NB4 (cell line): ENCODE measurements around the gene P2RY12.

Experiments used
- POLR2A ChIP-seq: IDR thresholded peaks from 2 replicates; pipeline ENCODE4 v1.6.1; 2011; ENCODE audit warnings: mild to moderate bottlenecking; ENCODE audit not compliant: insufficient read length; ENCODE audit errors: extremely low read depth
- TF ChIP-seq, protein P1 (sequence below): IDR thresholded peaks from one replicate; pipeline ENCODE4 v1.5.1; 2012; ENCODE audit warnings: low read depth, low read length

DNA sequence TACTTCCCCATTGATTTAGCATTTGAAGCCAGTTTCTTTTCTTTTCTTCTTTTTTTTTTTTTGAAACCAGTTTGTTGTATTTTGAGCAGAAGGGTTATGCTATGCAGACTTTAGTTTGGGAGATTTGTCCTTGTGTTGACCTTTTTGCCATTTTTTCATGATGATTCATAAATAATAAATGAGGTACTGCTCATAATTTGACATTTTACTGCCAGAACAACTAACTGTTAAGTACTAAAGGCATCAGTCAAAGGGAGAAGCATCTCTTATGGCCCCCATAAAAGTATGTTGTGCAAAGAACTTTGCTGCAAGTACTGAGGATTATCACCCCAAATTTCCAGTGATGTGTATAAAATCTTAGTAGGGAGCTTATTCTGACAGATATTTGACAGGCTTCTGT lies 66.2 kb downstream of the P2RY12 start:
- TF ChIP-seq, protein P1, sequence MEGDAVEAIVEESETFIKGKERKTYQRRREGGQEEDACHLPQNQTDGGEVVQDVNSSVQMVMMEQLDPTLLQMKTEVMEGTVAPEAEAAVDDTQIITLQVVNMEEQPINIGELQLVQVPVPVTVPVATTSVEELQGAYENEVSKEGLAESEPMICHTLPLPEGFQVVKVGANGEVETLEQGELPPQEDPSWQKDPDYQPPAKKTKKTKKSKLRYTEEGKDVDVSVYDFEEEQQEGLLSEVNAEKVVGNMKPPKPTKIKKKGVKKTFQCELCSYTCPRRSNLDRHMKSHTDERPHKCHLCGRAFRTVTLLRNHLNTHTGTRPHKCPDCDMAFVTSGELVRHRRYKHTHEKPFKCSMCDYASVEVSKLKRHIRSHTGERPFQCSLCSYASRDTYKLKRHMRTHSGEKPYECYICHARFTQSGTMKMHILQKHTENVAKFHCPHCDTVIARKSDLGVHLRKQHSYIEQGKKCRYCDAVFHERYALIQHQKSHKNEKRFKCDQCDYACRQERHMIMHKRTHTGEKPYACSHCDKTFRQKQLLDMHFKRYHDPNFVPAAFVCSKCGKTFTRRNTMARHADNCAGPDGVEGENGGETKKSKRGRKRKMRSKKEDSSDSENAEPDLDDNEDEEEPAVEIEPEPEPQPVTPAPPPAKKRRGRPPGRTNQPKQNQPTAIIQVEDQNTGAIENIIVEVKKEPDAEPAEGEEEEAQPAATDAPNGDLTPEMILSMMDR = no peak
- TF ChIP-seq POLR2A = no peak
